SK-N-SH (cell line): Measurements from ENCODE around the gene CTBP2.

Experiments
- CTCF ChIP-seq: fragments of 200-600 bp; sonication (generic); IDR thresholded peaks from 2 replicates; pipeline ENCODE4 v1.6.1; 2017; ENCODE audit warnings: antibody characterized with exemption, mild to moderate bottlenecking, moderate library complexity
- EP300 ChIP-seq, 2 experiments: IDR thresholded peaks; 2 replicates each; pipeline versions ENCODE4 v1.4.0 to v1.6.1; 2012; ENCODE audit warnings: borderline replicate concordance in 1 of 2, low read depth in 1 of 2, low read length in 1 of 2
- EZH2phosphoT487 ChIP-seq: fragments of 200-600 bp; sonication (generic); IDR thresholded peaks from 2 replicates; pipeline ENCODE4 v1.6.1; 2017; ENCODE audit warnings: low read depth, mixed run types, mild to moderate bottlenecking, antibody characterized with exemption, moderate library complexity, borderline replicate concordance
- FOSL2 ChIP-seq: IDR thresholded peaks from 2 replicates; pipeline ENCODE4 v1.4.0; 2012; ENCODE audit warnings: low read depth, mild to moderate bottlenecking, moderate library complexity, borderline replicate concordance
- FOXJ3 ChIP-seq: sonication (generic); formaldehyde crosslinking; IDR thresholded peaks from 2 replicates; pipeline ENCODE4 v1.5.1; 2020; ENCODE audit warnings: mild to moderate bottlenecking, missing genetic modification reagents
- GATA2 ChIP-seq: sonication (generic); formaldehyde crosslinking; IDR thresholded peaks from 2 replicates; pipeline ENCODE4 v1.5.0; 2020; ENCODE audit warnings: mild to moderate bottlenecking, missing genetic modification reagents
- NFIC ChIP-seq: IDR thresholded peaks from 2 replicates; pipeline ENCODE4 v1.4.0; 2012; ENCODE audit warnings: borderline replicate concordance
- POLR2AphosphoS5 ChIP-seq: IDR thresholded peaks from 2 replicates; pipeline ENCODE4 v1.6.1; 2012; ENCODE audit warnings: low read depth, low read length
- SIN3A ChIP-seq: IDR thresholded peaks from 2 replicates; pipeline ENCODE4 v1.6.1; 2012; ENCODE audit warnings: low read depth, mild to moderate bottlenecking, low read length, moderate library complexity, borderline replicate concordance
- SMC3 ChIP-seq: IDR thresholded peaks from 2 replicates; pipeline ENCODE4 v1.6.1; 2012; ENCODE audit warnings: low read depth, low read length, improper control_type of control experiment
- TEAD4 ChIP-seq: IDR thresholded peaks from 2 replicates; pipeline ENCODE4 v1.4.0; 2012; ENCODE audit warnings: mild to moderate bottlenecking, borderline replicate concordance; ENCODE audit not compliant: insufficient read depth
- USF2 ChIP-seq: fragments of 150-350 bp; IDR thresholded peaks from 2 replicates; pipeline ENCODE4 v1.6.1; 2017; ENCODE audit warnings: antibody characterized with exemption, low read length, low read depth, borderline replicate concordance
- YY1 ChIP-seq: IDR thresholded peaks from 2 replicates; pipeline ENCODE4 v1.4.0; 2012; ENCODE audit warnings: low read depth, mild to moderate bottlenecking

GRCh38 chr10:125129076-125129458 lies 31.3 kb downstream of the CTBP2 start:
- TF ChIP-seq CTCF (no peak), SIN3A (no peak), GATA2 (CRISPR knock-in tag) (no peak), SMC3 (no peak), EZH2phosphoT487 (no peak), EP300 (IDR thresholded peaks at IDR 0.05; ENCODE audit: borderline replicate concordance in 1 of 2, low read depth in 1 of 2, low read length in 1 of 2) (no peak), NFIC (no peak), FOXJ3 (no peak), POLR2AphosphoS5 (no peak), YY1 (no peak), TEAD4 (no peak), USF2 (no peak), FOSL2 (no peak)
